Transverse colon (tissue), 4 donors: ENCODE results near the gene GPC5. TPM values are rescaled to one million over a fixed set of nuclear protein-coding genes. Genes with fewer than 3 reads are reported as not detected.

Experiments
- DNase-seq: peaks from one replicate; pipeline ENCODE4 v3.0.0-alpha.2; 2019
- H3K27ac ChIP-seq, 4 donors: fragments of 200-600 bp; sonication (generic); 2 replicates each; pipeline ENCODE4 v1.5.1; 2016 to 2018; ENCODE audit warnings: inconsistent platforms in 4 of 4
- H3K27me3 ChIP-seq: fragments of 200-600 bp; sonication (generic); 2 replicates; pipeline ENCODE4 v1.5.1; 2017; ENCODE audit warnings: inconsistent platforms
- H3K36me3 ChIP-seq, 4 donors: fragments of 200-600 bp; sonication (generic); 2 replicates each; pipeline ENCODE4 v1.5.1; 2017 to 2019; ENCODE audit warnings: inconsistent platforms in 4 of 4
- H3K4me1 ChIP-seq, 4 donors: fragments of 200-600 bp; sonication (generic); 2 replicates each; pipeline ENCODE4 v1.5.1; 2017 to 2020; ENCODE audit warnings: inconsistent platforms in 4 of 4
- H3K4me3 ChIP-seq, 4 donors: fragments of 200-600 bp; sonication (generic); 1 replicate in 1 of 4; 2 replicates in 3 of 4; pipeline versions ENCODE4 v1.5.1 to v1.6.1; 2017 to 2019; ENCODE audit warnings: inconsistent platforms in 4 of 4
- H3K9me3 ChIP-seq, 2 donors: fragments of 200-600 bp; sonication (generic); 2 replicates each; pipeline ENCODE4 v1.5.1; 2017 to 2019; ENCODE audit warnings: inconsistent platforms in 2 of 2
- EP300 ChIP-seq: sonication (generic); formaldehyde crosslinking; IDR thresholded peaks from one replicate; pipeline ENCODE4 v1.6.1; 2017; ENCODE audit warnings: antibody characterized with exemption, low read depth
- POLR2A ChIP-seq: fragments of 450-650 bp; IDR thresholded peaks from one replicate; pipeline ENCODE4 v1.6.1; 2016; ENCODE audit warnings: antibody characterized with exemption, mild to moderate bottlenecking, moderate library complexity
- POLR2AphosphoS5 ChIP-seq, 3 donors: sonication (generic); formaldehyde crosslinking; IDR thresholded peaks; one replicate each; pipeline ENCODE4 v1.6.1; 2016; ENCODE audit warnings: antibody characterized with exemption in 3 of 3
- WGBS, 2 donors: methylation state at CpG; one replicate each; pipeline ENCODE4 v1.1.5; 2018; ENCODE audit warnings: low coverage in 1 of 2; 5-methylcytosine and 5-hydroxymethylcytosine counted together
- in situ Hi-C, 4 donors: fragments of 200-750 bp; cut with MboI; loops; one replicate each; pipeline versions ENCODE4 v1.15.0 to v1.15.1; 2017; ENCODE audit warnings: low sequenced_read_pairs in 3 of 4, low pct_ligation_motif_present in 1 of 4, low pct_unique_long_range_greater_than_20kb in 1 of 4
- intact Hi-C: fragments of 100-400 bp; cut with DNase I; formaldehyde crosslinking; loops from one replicate; pipeline ENCODE4 v1.15.1; 2023; ENCODE audit warnings: low total_unique reads
- total RNA-seq, 4 donors: library from RNA; depleted of rRNA; stranded (reverse); fragments of >200 nt; gene quantifications; one replicate each; pipeline ENCODE4 v1.1.0, GENCODE V29; 2016
- TF ChIP-seq, protein P1 (sequence below), 5 experiments: fragments of 200-600 bp in 3 of 5; fragments of 450-650 bp in 2 of 5; sonication (generic) in 3 of 5; IDR thresholded peaks; 1 replicate in 2 of 5; 2 replicates in 3 of 5; pipeline ENCODE4 v1.5.1; 2016 to 2017; ENCODE audit warnings: antibody characterized with exemption in 5 of 5, inconsistent platforms in 3 of 5, mild to moderate bottlenecking in 2 of 5, moderate library complexity in 1 of 5

The GPC5 gene
- total RNA-seq, 4 donors from 2014 or later: 0.48 to 1.4 TPM; not detected in 2

- intact Hi-C loops (no loop called here), in situ Hi-C loops (no loop called here)
- H3K4me3 ChIP-seq: no peak overlapping the region
- no peaks in the 10 kb centered on the region for H3K36me3 ChIP-seq
- H3K9me3 ChIP-seq: no peaks in the 10 kb centered on the region
- H3K27me3 ChIP-seq: no peaks in the 10 kb centered on the region
- no peaks in the 10 kb centered on the region for H3K4me1 ChIP-seq
- DNase-seq: no peak
- TF ChIP-seq, protein P1, sequence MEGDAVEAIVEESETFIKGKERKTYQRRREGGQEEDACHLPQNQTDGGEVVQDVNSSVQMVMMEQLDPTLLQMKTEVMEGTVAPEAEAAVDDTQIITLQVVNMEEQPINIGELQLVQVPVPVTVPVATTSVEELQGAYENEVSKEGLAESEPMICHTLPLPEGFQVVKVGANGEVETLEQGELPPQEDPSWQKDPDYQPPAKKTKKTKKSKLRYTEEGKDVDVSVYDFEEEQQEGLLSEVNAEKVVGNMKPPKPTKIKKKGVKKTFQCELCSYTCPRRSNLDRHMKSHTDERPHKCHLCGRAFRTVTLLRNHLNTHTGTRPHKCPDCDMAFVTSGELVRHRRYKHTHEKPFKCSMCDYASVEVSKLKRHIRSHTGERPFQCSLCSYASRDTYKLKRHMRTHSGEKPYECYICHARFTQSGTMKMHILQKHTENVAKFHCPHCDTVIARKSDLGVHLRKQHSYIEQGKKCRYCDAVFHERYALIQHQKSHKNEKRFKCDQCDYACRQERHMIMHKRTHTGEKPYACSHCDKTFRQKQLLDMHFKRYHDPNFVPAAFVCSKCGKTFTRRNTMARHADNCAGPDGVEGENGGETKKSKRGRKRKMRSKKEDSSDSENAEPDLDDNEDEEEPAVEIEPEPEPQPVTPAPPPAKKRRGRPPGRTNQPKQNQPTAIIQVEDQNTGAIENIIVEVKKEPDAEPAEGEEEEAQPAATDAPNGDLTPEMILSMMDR (IDR thresholded peaks at IDR 0.05): no peak
- no peak overlapping the region for H3K27ac ChIP-seq
Observed at GRCh38 chr13:92255526-92255925, 857.1 kb downstream of the GPC5 start.

GRCh38 chr13:92256211-92256610 lies 857.8 kb downstream of the GPC5 start:
- no peaks in the 10 kb centered on the region for H3K27me3 ChIP-seq
- WGBS, 2 donors: 79 to 87% methylated on average over 4 of the region's 4 CpGs
- H3K4me1 ChIP-seq: no peaks in the 10 kb centered on the region
- intact Hi-C loops (no loop called here), in situ Hi-C loops (no loop called here)
- H3K9me3 ChIP-seq: no peaks in the 10 kb centered on the region
- TF ChIP-seq, protein P1 (IDR thresholded peaks at IDR 0.05): no peak
- TF ChIP-seq POLR2A: no peak
- no peak for TF ChIP-seq POLR2AphosphoS5 (IDR thresholded peaks at IDR 0.05)
- no peak for TF ChIP-seq EP300
- no peak overlapping the region for H3K4me3 ChIP-seq
- DNase-seq: no peak
- H3K27ac ChIP-seq: no peak overlapping the region
- H3K36me3 ChIP-seq: no peaks in the 10 kb centered on the region

DNA sequence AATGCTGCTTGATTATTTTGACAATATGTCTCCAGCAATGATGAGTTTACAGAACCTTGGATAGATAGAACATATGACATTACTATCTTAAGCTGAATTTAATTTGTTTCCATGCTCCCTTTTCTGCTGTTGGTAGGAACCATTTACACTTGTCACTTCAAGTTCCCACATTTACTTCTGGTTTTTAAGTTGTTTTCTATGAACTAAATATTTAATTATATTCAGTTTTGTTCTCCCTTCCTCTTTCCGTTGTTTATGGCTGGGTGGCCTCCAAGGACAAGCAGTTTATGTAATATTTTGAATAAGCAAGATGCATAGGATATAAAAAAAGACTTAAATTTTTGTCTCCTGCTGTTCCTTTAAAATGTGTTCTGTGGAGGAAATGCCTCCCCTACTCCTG lies 860.6 kb downstream of the GPC5 start:
- Histone ChIP-seq H3K9me3 (no peaks in the 10 kb centered on the region), H3K27ac (no peak overlapping the region), H3K36me3 (no peaks in the 10 kb centered on the region), H3K4me1 (no peaks in the 10 kb centered on the region), H3K4me3 (no peak overlapping the region), H3K27me3 (no peaks in the 10 kb centered on the region)
- DNase-seq: no peak
- 51 to 80% methylated on average over 1 of the region's 1 CpG for WGBS, 2 donors
- in situ Hi-C loops: no loop called here
- TF ChIP-seq, protein P1 (IDR thresholded peaks at IDR 0.05): no peak
- no peak for TF ChIP-seq POLR2A
- no peak for TF ChIP-seq EP300
- no peak for TF ChIP-seq POLR2AphosphoS5 (IDR thresholded peaks at IDR 0.05)
- intact Hi-C loops: no loop called here

DNA sequence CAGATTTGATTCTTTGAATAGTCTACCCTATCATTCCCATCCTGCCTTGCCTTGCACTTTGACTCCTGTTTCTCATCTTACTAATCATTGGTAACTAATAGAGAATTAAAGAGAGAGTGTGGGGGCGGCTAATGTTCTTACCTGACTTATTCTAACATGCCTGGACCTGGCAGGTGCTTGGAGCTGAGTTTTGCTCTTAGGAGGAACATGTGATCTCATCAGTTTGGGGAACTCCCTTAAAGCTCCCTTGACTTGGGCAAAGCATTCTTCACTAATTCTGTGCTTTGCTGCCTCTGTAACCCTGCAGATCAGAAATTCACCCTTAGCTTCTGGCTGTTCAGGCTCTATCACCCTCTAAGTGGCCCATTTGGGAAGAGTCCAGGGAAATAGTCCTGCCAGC lies 861.1 kb downstream of the GPC5 start:
- 44 to 85% methylated on average over 1 of the region's 1 CpG for WGBS, 2 donors
- TF ChIP-seq EP300 (no peak), POLR2AphosphoS5 (IDR thresholded peaks at IDR 0.05) (no peak), POLR2A (no peak)
- TF ChIP-seq, protein P1 (IDR thresholded peaks at IDR 0.05): no peak
- intact Hi-C loops (no loop called here), in situ Hi-C loops (no loop called here)
- Histone ChIP-seq H3K4me3 (no peak overlapping the region), H3K27ac (no peak overlapping the region), H3K9me3 (no peaks in the 10 kb centered on the region), H3K4me1 (no peaks in the 10 kb centered on the region), H3K36me3 (no peaks in the 10 kb centered on the region), H3K27me3 (no peaks in the 10 kb centered on the region)
- DNase-seq: no peak
